ENCODE data around the gene GSTT2.

Gene GSTT2

GRCh38 chr22:24026733-24027132, 46.8 kb downstream of the GSTT2 start:
- Histone ChIP-seq H3F3A (ENCODE audit: insufficient read depth, low read length) (no peaks in the 10 kb centered on the region), H3K4me1 (ENCODE audit: insufficient read depth, low read length, severe bottlenecking) (peaks cover 31% of the 10 kb centered on the region), H4K20me1 (ENCODE audit: insufficient read depth, low read length) (no peaks in the 10 kb centered on the region), H3K9me3 (ENCODE audit: low read length) (no peaks in the 10 kb centered on the region; the same call in 1 of the 2 replicates), H3K27ac (ENCODE audit: low read depth, low read length, poor library complexity, severe bottlenecking) (no peak overlapping the region), H3K36me3 (ENCODE audit: insufficient read depth, low read length) (peaks cover 16% of the 10 kb centered on the region; the same call in 1 of the 2 replicates), H3K27me3 (ENCODE audit: insufficient read depth, low read length) (no peaks in the 10 kb centered on the region), H3K9me2 (ENCODE audit: low read depth, low read length) (no peaks in the 10 kb centered on the region), H3K9ac (ENCODE audit: low read length) (no peak overlapping the region), H3K79me2 (ENCODE audit: insufficient read depth, low read length) (peaks cover 4% of the 10 kb centered on the region; the same call in 1 of the 2 replicates), H2AFZ (ENCODE audit: low read length) (no peak overlapping the region), H3K4me3 (ENCODE audit: low read depth, low read length, poor library complexity, severe bottlenecking) (no peak overlapping the region), H3K4me2 (ENCODE audit: low read length) (no peak overlapping the region)
- TF ChIP-seq CTCF (IDR thresholded peaks at IDR 0.05; ENCODE audit: low read length): no peak
- no peak for TF ChIP-seq EZH2 (IDR thresholded peaks at IDR 0.05; ENCODE audit: borderline replicate concordance, low read length)

GRCh38 chr22:24027389-24027975, 47.5 kb downstream of the GSTT2 start:
- peaks cover 31% of the 10 kb centered on the region for H3K4me1 ChIP-seq (ENCODE audit: insufficient read depth, low read length, severe bottlenecking)
- H3K9me3 ChIP-seq (ENCODE audit: low read length): no peaks in the 10 kb centered on the region; the same call in 1 of the 2 replicates
- H3K79me2 ChIP-seq (ENCODE audit: insufficient read depth, low read length): peaks cover 4% of the 10 kb centered on the region; the same call in 1 of the 2 replicates
- H3K9me2 ChIP-seq (ENCODE audit: low read depth, low read length): no peaks in the 10 kb centered on the region
- H3K27me3 ChIP-seq (ENCODE audit: insufficient read depth, low read length): no peaks in the 10 kb centered on the region
- no peak overlapping the region for H3K27ac ChIP-seq (ENCODE audit: low read depth, low read length, poor library complexity, severe bottlenecking)
- no peak overlapping the region for H3K9ac ChIP-seq (ENCODE audit: low read length)
- TF ChIP-seq EZH2 (IDR thresholded peaks at IDR 0.05; ENCODE audit: borderline replicate concordance, low read length) (no peak), CTCF (IDR thresholded peaks at IDR 0.05; ENCODE audit: low read length) (no peak)
- H4K20me1 ChIP-seq (ENCODE audit: insufficient read depth, low read length): no peaks in the 10 kb centered on the region
- peaks cover 16% of the 10 kb centered on the region; the same call in 1 of the 2 replicates for H3K36me3 ChIP-seq (ENCODE audit: insufficient read depth, low read length)
- no peak overlapping the region; the same call in 1 of the 2 replicates for H3K4me2 ChIP-seq (ENCODE audit: low read length)
- no peak overlapping the region for H3K4me3 ChIP-seq (ENCODE audit: low read depth, low read length, poor library complexity, severe bottlenecking)
- no peaks in the 10 kb centered on the region for H3F3A ChIP-seq (ENCODE audit: insufficient read depth, low read length)
- H2AFZ ChIP-seq (ENCODE audit: low read length): no peak overlapping the region

GRCh38 chr22:24027991-24028390, 48.1 kb downstream of the GSTT2 start:
- H3K27me3 ChIP-seq (ENCODE audit: insufficient read depth, low read length): no peaks in the 10 kb centered on the region
- H3K9ac ChIP-seq (ENCODE audit: low read length): no peak overlapping the region
- no peak overlapping the region for H2AFZ ChIP-seq (ENCODE audit: low read length)
- peaks cover 12% of the 10 kb centered on the region; the same call in 1 of the 2 replicates for H3K36me3 ChIP-seq (ENCODE audit: insufficient read depth, low read length)
- no peak overlapping the region for H3K4me3 ChIP-seq (ENCODE audit: low read depth, low read length, poor library complexity, severe bottlenecking)
- TF ChIP-seq EZH2 (IDR thresholded peaks at IDR 0.05; ENCODE audit: borderline replicate concordance, low read length): no peak
- TF ChIP-seq CTCF (IDR thresholded peaks at IDR 0.05; ENCODE audit: low read length): no peak
- H3K4me2 ChIP-seq (ENCODE audit: low read length): no peak overlapping the region
- H3K9me3 ChIP-seq (ENCODE audit: low read length): no peaks in the 10 kb centered on the region
- no peaks in the 10 kb centered on the region for H3F3A ChIP-seq (ENCODE audit: insufficient read depth, low read length)
- H3K27ac ChIP-seq (ENCODE audit: low read depth, low read length, poor library complexity, severe bottlenecking): no peak overlapping the region
- H3K9me2 ChIP-seq (ENCODE audit: low read depth, low read length): no peaks in the 10 kb centered on the region
- H3K79me2 ChIP-seq (ENCODE audit: insufficient read depth, low read length): peaks cover 4% of the 10 kb centered on the region; the same call in 1 of the 2 replicates
- peaks cover 31% of the 10 kb centered on the region for H3K4me1 ChIP-seq (ENCODE audit: insufficient read depth, low read length, severe bottlenecking)
- no peaks in the 10 kb centered on the region for H4K20me1 ChIP-seq (ENCODE audit: insufficient read depth, low read length)
